ENCODE measurements around the gene CAMK4.
"Not testable (repeated sequence)": the region's sequence is repeated elsewhere in the genome, so short reads cannot be mapped to it uniquely, and the experiment has no call there.

The CAMK4 gene

GRCh38 chr5:111294551-111294950, 70.4 kb downstream of the CAMK4 start:
- no peak for TF ChIP-seq CTCF (IDR thresholded peaks at IDR 0.05; ENCODE audit: extremely low read depth, insufficient read depth, missing control alignments)
- in situ Hi-C loops (cut with MboI; ENCODE audit: low pct_unique_long_range_greater_than_20kb, low sequenced_read_pairs, unreplicated experiment), result no loop called here
- no peak for DNase-seq (ENCODE audit: low spot score)

GRCh38 chr5:111295649-111296048, 71.5 kb downstream of the CAMK4 start:
- in situ Hi-C loops (cut with MboI; ENCODE audit: low pct_unique_long_range_greater_than_20kb, low sequenced_read_pairs, unreplicated experiment), result no loop called here
- TF ChIP-seq CTCF (IDR thresholded peaks at IDR 0.05; ENCODE audit: extremely low read depth, insufficient read depth, missing control alignments), result no peak
- no peak for DNase-seq (ENCODE audit: low spot score)

- DNase-seq (ENCODE audit: low spot score), result no peak
- in situ Hi-C loops (cut with MboI; ENCODE audit: low pct_unique_long_range_greater_than_20kb, low sequenced_read_pairs, unreplicated experiment), result no loop called here
- no peak for TF ChIP-seq CTCF (IDR thresholded peaks at IDR 0.05; ENCODE audit: extremely low read depth, insufficient read depth, missing control alignments)
Observed at GRCh38 chr5:111296570-111296969, 72.4 kb downstream of the CAMK4 start.

- in situ Hi-C loops (cut with MboI; ENCODE audit: low pct_unique_long_range_greater_than_20kb, low sequenced_read_pairs, unreplicated experiment), result no loop called here
- DNase-seq (ENCODE audit: low spot score), result no peak
- TF ChIP-seq CTCF (IDR thresholded peaks at IDR 0.05; ENCODE audit: extremely low read depth, insufficient read depth, missing control alignments), result no peak
Observed at GRCh38 chr5:111299067-111299481, 74.9 kb downstream of the CAMK4 start.

GRCh38 chr5:111299831-111300432, 75.7 kb downstream of the CAMK4 start:
- no peak for TF ChIP-seq CTCF (IDR thresholded peaks at IDR 0.05; ENCODE audit: extremely low read depth, insufficient read depth, missing control alignments)
- DNase-seq (ENCODE audit: low spot score), result peak; percentile 35
- in situ Hi-C loops (cut with MboI; ENCODE audit: low pct_unique_long_range_greater_than_20kb, low sequenced_read_pairs, unreplicated experiment), result no loop called here

- in situ Hi-C loops (cut with MboI; ENCODE audit: low pct_unique_long_range_greater_than_20kb, low sequenced_read_pairs, unreplicated experiment), result no loop called here
- DNase-seq (ENCODE audit: low spot score), result no peak
- no peak for TF ChIP-seq CTCF (IDR thresholded peaks at IDR 0.05; ENCODE audit: extremely low read depth, insufficient read depth, missing control alignments)
Observed at GRCh38 chr5:111301264-111301663, 77.1 kb downstream of the CAMK4 start.

GRCh38 chr5:111302043-111302442, 77.9 kb downstream of the CAMK4 start:
- in situ Hi-C loops (cut with MboI; ENCODE audit: low pct_unique_long_range_greater_than_20kb, low sequenced_read_pairs, unreplicated experiment); DNase-seq (ENCODE audit: low spot score): not testable (repeated sequence)

All from GM13977 (cell line).